Mucosa of descending colon (tissue), 3 donors: ENCODE results near the gene ZBTB47. TPM values are rescaled to one million over a fixed set of nuclear protein-coding genes. Genes with fewer than 3 reads are reported as not detected.

ENCODE experiments used
- ATAC-seq: fragments of 200-7000 bp; cut with Tn5 transposase; one replicate; pipeline ENCODE4 v1.9.1; 2020; ENCODE audit warnings: mild to moderate bottlenecking, moderate library complexity
- DNase-seq, 3 donors: peaks; one replicate each; pipeline ENCODE4 v3.0.0-alpha.2; 2020
- H3K36me3 ChIP-seq: fragments of 200-600 bp; one replicate; pipeline ENCODE4 v1.8.0; 2021; ENCODE audit warnings: low read depth, mild to moderate bottlenecking
- H3K4me1 ChIP-seq: fragments of 200-600 bp; one replicate; pipeline ENCODE4 v1.8.0; 2021; ENCODE audit warnings: low read depth, mild to moderate bottlenecking
- H3K4me3 ChIP-seq: fragments of 200-600 bp; one replicate; pipeline ENCODE4 v1.8.0; 2021; ENCODE audit warnings: mild to moderate bottlenecking
- H3K9me3 ChIP-seq: fragments of 200-600 bp; one replicate; pipeline ENCODE4 v1.8.0; 2021; ENCODE audit warnings: mild to moderate bottlenecking
- intact Hi-C, 2 donors: fragments of 100-400 bp; cut with DNase I in 1 of 2; cut with micrococcal nuclease in 1 of 2; formaldehyde crosslinking; loops; one replicate each; pipeline versions ENCODE4 v1.11.0 to v1.11.1; 2022; cut with DNase I, micrococcal nuclease
- total RNA-seq, 3 donors: library from RNA; stranded (reverse); fragmentation: NEBNext Ultra II Directional in 2 of 3; extraction: Animal tissue kit (Norgen Biotek cat#: 25700) in 2 of 3; gene quantifications; one replicate each; pipeline versions ENCODE4 v1.2.1 to v1.2.4, GENCODE V29; 2021 to 2023
- TF ChIP-seq, protein P1 (sequence below): fragments of 200-600 bp; IDR thresholded peaks from one replicate; pipeline ENCODE4 v1.8.0; 2022; ENCODE audit warnings: antibody characterized with exemption, mild to moderate bottlenecking
- donor health status: DM: no; HTN: no; CAD: no; lungs with moderate emphysema.
- donor health status: DM: no; HTN: no; CAD: no.
- donor health status: DM: no; HTN: yes; CAD: no.

ZBTB47 gene
- total RNA-seq, 3 donors from 2014 or later, result 3.1 to 45.5 (median 12.4) TPM

DNA sequence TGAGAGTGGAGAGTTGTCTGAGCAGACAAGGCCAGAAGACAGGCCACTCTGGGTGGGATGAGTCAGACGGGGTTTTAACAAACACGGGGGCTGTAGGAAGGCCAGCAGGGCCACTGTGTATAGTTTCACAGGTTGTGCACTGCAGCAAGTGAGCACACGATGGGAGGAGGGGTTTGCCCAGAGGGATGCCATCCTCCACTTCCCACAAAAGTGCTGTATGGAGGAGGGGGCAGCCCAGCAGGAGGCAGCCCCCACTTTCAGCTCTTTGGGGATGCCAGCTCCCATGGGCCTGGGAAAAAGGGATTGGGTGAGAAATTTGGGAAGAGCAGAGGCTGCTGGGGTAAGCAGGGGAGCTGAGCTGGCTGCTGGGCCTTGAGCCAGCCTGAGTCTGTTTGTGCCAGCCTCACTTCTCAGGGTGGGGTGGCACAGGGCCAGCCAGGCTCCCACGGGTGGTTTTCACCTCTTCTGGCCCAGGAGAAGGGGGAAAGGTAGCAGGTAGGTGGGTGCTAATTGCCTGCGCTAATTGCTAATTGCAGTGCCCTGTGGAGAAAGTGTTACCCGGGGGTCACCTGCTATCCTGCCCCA, 6.7 kb downstream of the ZBTB47 start:
- no peaks in the 10 kb centered on the region for H3K9me3 ChIP-seq
- DNase-seq (no peak), ATAC-seq (no peak)
- intact Hi-C loops, result no loop called here
- TF ChIP-seq, protein P1, sequence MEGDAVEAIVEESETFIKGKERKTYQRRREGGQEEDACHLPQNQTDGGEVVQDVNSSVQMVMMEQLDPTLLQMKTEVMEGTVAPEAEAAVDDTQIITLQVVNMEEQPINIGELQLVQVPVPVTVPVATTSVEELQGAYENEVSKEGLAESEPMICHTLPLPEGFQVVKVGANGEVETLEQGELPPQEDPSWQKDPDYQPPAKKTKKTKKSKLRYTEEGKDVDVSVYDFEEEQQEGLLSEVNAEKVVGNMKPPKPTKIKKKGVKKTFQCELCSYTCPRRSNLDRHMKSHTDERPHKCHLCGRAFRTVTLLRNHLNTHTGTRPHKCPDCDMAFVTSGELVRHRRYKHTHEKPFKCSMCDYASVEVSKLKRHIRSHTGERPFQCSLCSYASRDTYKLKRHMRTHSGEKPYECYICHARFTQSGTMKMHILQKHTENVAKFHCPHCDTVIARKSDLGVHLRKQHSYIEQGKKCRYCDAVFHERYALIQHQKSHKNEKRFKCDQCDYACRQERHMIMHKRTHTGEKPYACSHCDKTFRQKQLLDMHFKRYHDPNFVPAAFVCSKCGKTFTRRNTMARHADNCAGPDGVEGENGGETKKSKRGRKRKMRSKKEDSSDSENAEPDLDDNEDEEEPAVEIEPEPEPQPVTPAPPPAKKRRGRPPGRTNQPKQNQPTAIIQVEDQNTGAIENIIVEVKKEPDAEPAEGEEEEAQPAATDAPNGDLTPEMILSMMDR, result no peak
- H3K4me3 ChIP-seq, result no peak overlapping the region
- no peaks in the 10 kb centered on the region for H3K36me3 ChIP-seq
- no peaks in the 10 kb centered on the region for H3K4me1 ChIP-seq

DNA sequence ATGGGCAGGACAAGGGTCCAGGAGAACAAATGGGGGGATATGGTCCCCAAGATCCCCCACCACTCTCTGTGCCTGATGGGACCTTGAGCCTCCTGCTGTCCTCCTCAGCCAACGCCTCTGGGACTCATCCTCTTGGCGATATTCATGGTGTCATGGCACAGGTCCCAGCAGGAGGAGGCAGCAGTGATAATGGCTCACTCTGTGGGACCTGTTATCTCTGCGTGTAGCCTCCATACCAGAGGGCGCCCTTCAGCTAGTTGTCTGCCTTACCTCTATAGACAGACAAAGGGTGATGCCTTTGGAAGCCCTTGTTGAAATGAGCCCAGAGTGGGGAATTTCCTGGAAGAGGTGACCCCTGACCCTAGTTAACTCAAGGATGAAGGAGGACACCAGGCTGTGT, 7.4 kb downstream of the ZBTB47 start:
- no peak for DNase-seq
- Histone ChIP-seq H3K36me3 (no peaks in the 10 kb centered on the region), H3K4me1 (no peaks in the 10 kb centered on the region), H3K9me3 (no peaks in the 10 kb centered on the region), H3K4me3 (no peak overlapping the region)
- no peak for ATAC-seq
- TF ChIP-seq, protein P1, result no peak
- intact Hi-C loops, result no loop called here

DNA sequence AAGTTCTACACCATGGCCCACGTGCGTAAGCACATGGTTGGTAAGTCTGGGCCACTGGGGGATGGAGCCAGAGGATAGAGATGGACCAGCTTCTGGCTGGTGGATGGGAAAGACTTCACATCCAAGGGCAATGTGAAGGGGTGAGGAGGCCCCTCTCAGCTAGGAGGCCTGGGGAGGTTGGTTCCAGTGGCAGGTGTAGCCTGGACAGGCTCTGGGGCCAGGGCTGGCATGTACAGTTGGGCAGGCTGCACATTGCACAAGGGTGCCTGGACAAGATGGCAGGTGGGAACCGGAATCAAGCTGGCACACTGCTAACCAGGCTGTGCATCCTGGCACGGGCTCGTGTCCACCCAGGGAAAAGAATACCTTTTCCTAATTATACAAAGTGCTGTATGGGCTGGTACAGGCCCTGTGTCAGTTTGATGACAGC, 8.1 kb downstream of the ZBTB47 start:
- intact Hi-C loops, result no loop called here
- H3K4me3 ChIP-seq, result no peak overlapping the region
- TF ChIP-seq, protein P1, result no peak
- H3K36me3 ChIP-seq, result no peaks in the 10 kb centered on the region
- DNase-seq (no peak), ATAC-seq (no peak)
- no peaks in the 10 kb centered on the region for H3K9me3 ChIP-seq
- no peaks in the 10 kb centered on the region for H3K4me1 ChIP-seq

DNA sequence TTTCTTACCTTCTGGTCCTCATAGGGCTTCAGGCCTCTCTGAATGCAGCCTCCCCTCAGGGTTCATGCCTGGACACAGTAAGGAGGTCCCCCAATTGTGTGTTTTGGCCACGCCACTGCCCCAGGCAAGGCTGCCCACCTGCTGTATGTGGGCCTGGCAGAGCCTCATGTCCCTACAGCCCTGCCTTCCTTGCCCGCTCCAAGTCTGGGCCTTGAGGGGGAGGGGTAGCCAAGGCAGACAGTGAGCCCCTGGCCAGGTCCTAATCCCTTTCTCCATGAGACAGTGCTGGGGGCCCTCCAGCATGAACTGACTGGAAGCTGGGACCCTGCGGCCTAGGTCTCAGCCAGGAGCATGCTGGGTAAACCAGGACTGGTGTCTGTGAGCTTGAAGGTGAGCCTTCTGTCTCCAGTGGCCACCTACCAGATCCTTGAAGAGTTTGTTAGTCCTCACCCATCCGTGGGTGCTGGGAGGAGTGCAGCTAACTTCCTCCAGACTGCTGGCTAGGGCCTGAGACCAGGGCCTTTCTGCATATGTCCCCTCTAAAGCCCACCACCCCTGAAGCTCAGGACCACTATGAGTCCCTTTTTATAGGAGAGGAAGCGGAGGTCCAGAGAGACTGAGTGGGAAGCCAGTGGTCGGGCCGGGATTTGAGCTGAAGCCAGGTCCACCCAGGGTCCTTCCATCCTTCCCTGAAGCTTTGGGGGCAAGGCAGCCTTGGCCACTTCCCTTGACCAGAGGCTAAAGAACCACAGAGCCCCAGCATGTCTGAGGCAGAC, 8.7 kb downstream of the ZBTB47 start:
- TF ChIP-seq, protein P1, result no peak
- intact Hi-C loops, result no loop called here

DNA sequence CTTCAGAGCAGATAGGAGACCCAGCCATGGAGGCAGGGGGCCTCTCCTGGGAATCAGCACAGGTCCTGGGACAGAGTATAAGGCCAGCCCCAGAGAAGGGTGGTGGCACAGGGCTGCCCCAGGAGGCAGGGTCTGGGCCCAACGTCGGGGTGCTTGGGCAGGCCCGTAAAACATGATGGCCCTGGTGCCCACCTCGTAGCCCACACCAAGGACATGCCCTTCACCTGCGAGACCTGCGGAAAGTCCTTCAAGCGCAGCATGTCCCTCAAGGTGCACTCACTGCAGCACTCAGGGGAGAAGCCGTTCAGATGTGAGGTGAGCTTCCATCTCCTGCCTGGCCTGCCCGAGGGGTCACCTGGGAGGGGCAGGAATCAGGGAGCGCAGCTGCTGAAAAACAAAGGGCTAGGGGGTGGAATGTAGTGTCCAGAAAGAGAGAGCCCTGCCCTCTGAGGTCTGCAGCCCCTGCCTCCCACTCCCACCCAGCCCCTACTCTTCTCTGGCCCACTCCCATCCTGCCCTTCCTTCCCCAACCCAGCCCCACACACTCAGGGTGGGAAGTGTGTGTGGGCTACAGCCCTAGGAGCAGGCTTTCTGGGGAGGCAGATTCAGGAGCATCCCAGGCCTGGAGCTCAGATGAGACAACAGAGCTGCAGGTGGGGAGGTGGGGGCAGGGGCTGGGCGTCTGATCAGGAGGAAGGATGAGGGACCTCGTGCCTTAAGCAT, 9.5 kb downstream of the ZBTB47 start:
- no peaks in the 10 kb centered on the region for H3K4me1 ChIP-seq
- DNase-seq, result no peak
- ATAC-seq, result no peak
- intact Hi-C loops, result no loop called here
- no peaks in the 10 kb centered on the region for H3K36me3 ChIP-seq
- no peaks in the 10 kb centered on the region for H3K9me3 ChIP-seq
- H3K4me3 ChIP-seq, result no peak overlapping the region
- TF ChIP-seq, protein P1, result no peak

More for the DNA sequence above, 8.7 kb downstream of the ZBTB47 start:
- H3K4me3 ChIP-seq, result no peak overlapping the region
- H3K9me3 ChIP-seq, result no peaks in the 10 kb centered on the region
- H3K4me1 ChIP-seq, result no peaks in the 10 kb centered on the region
- DNase-seq, result no peak
- H3K36me3 ChIP-seq, result no peaks in the 10 kb centered on the region
- ATAC-seq, result no peak
